Spinal cord (tissue), 10 donors: ENCODE data around the gene TAX1BP1. TPM values are rescaled to one million over a fixed set of nuclear protein-coding genes. Genes with fewer than 3 reads are reported as not detected.
"Not testable (repeated sequence)": the region's sequence is repeated elsewhere in the genome, so short reads cannot be mapped to it uniquely, and the experiment has no call there.

ENCODE experiments used
- DNase-seq, 6 donors: peaks; one replicate each; pipeline versions ENCODE4 v3.0.0 to v3.0.0-alpha.2; 2013 to 2015; ENCODE audit warnings: low spot score in 6 of 6, low read depth in 4 of 6
- H3K27ac ChIP-seq: one replicate; pipeline ENCODE4 v1.5.1; 2013; ENCODE audit warnings: low read depth, low read length, control low read depth
- H3K27me3 ChIP-seq: one replicate; pipeline ENCODE4 v1.6.1; 2013; ENCODE audit warnings: low read length; ENCODE audit not compliant: control insufficient read depth, insufficient read depth
- H3K36me3 ChIP-seq: one replicate; pipeline ENCODE4 v1.6.1; 2013; ENCODE audit warnings: low read length; ENCODE audit not compliant: control insufficient read depth, insufficient read depth
- H3K4me1 ChIP-seq: one replicate; pipeline ENCODE4 v1.6.1; 2013; ENCODE audit warnings: low read length; ENCODE audit not compliant: control insufficient read depth, insufficient read depth
- H3K4me3 ChIP-seq: one replicate; pipeline ENCODE4 v1.5.1; 2013; ENCODE audit warnings: low read depth, low read length, control low read depth
- H3K9me3 ChIP-seq: one replicate; pipeline ENCODE4 v1.6.1; 2013; ENCODE audit warnings: low read length; ENCODE audit not compliant: control insufficient read depth, insufficient read depth
- WGBS: methylation state at CpG from one replicate; pipeline ENCODE4 v1.1.5; 2013; ENCODE audit warnings: missing lambda C conversion rate; ENCODE audit not compliant: insufficient coverage; 5-methylcytosine and 5-hydroxymethylcytosine counted together
- polyA plus RNA-seq, 2 donors: library from polyadenylated mRNA; unstranded; fragments of 120-200 nt; gene quantifications; one replicate each; pipeline ENCODE4 v1.2.1, GENCODE V29; 2013; ENCODE audit not compliant: insufficient read length in 2 of 2
- total RNA-seq, 2 donors: library from RNA; depleted of rRNA in 1 of 2; stranded (reverse); fragments of 120-200 nt in 1 of 2; fragments of >200 nt in 1 of 2; gene quantifications; one replicate each; pipeline versions ENCODE4 v1.2.3 to v1.2.4, GENCODE V29; 2013 to 2014
- donor health status: healthy.

The TAX1BP1 gene
- total and polyA plus RNA-seq, 4 donors = 91.2 to 119 (median 107) TPM

- Histone ChIP-seq H3K27me3 (no peaks in the 10 kb centered on the region), H3K27ac (no peak overlapping the region), H3K4me1 (no peaks in the 10 kb centered on the region), H3K4me3 (no peak overlapping the region), H3K9me3 (no peaks in the 10 kb centered on the region), H3K36me3 (no peaks in the 10 kb centered on the region)
- 100% methylated on average over 1 of the region's 2 CpGs for WGBS
- DNase-seq = no peak
These were observed 4.1 kb upstream of the TAX1BP1 start for GRCh38 chr7:27735831-27736230.

GRCh38 chr7:27737178-27737577 lies 2.8 kb upstream of the TAX1BP1 start:
- no peak for DNase-seq
- Histone ChIP-seq H3K4me3 (no peak overlapping the region), H3K27ac (no peak overlapping the region), H3K9me3 (no peaks in the 10 kb centered on the region), H3K4me1 (peaks cover 3% of the 10 kb centered on the region), H3K36me3 (no peaks in the 10 kb centered on the region), H3K27me3 (no peaks in the 10 kb centered on the region)
- WGBS = 100% methylated on average over 1 of the region's 2 CpGs

- no peak for DNase-seq
- H3K27me3 ChIP-seq = no peaks in the 10 kb centered on the region
- H3K4me1 ChIP-seq = peaks cover 3% of the 10 kb centered on the region
- WGBS = 100% methylated on average over 1 of the region's 2 CpGs
- no peak overlapping the region for H3K4me3 ChIP-seq
- no peaks in the 10 kb centered on the region for H3K9me3 ChIP-seq
- no peaks in the 10 kb centered on the region for H3K36me3 ChIP-seq
- no peak overlapping the region for H3K27ac ChIP-seq
These were observed 2.3 kb upstream of the TAX1BP1 start for GRCh38 chr7:27737616-27738015.

GRCh38 chr7:27739301-27739908 lies 557 bp upstream of the TAX1BP1 start:
- DNase-seq = peak in 1 of 6 donors; percentile 26
- Histone ChIP-seq H3K27ac (peak overlapping the region; percentile 95), H3K4me3 (peak overlapping the region; percentile 76), H3K9me3 (no peaks in the 10 kb centered on the region), H3K27me3 (no peaks in the 10 kb centered on the region), H3K36me3 (no peaks in the 10 kb centered on the region), H3K4me1 (peaks cover 3% of the 10 kb centered on the region)
- WGBS = 2% methylated on average over 8 of the region's 17 CpGs

- under 1% methylated on average over 37 of the region's 49 CpGs for WGBS
- peak overlapping the region; percentile 95 for H3K27ac ChIP-seq
- no peaks in the 10 kb centered on the region for H3K27me3 ChIP-seq
- H3K9me3 ChIP-seq = no peaks in the 10 kb centered on the region
- H3K4me1 ChIP-seq = peaks cover 3% of the 10 kb centered on the region
- no peaks in the 10 kb centered on the region for H3K36me3 ChIP-seq
- DNase-seq = peak in 5 of 6 donors; percentile 40 to 85 (median 46)
- H3K4me3 ChIP-seq = peak overlapping the region; percentile 76
These were observed 606 bp downstream of the TAX1BP1 start for GRCh38 chr7:27740449-27741086.

- not testable (repeated sequence) for H3K36me3 ChIP-seq, H3K27me3 ChIP-seq, H3K4me3 ChIP-seq, H3K4me1 ChIP-seq, H3K27ac ChIP-seq, DNase-seq, H3K9me3 ChIP-seq
- WGBS = 100% methylated on average over 1 of the region's 11 CpGs
These were observed 2.2 kb downstream of the TAX1BP1 start for GRCh38 chr7:27742091-27742710.

GRCh38 chr7:27745064-27745583 lies 5.2 kb downstream of the TAX1BP1 start:
- Histone ChIP-seq H3K36me3 (peaks cover 4% of the 10 kb centered on the region), H3K4me3 (no peak overlapping the region), H3K27ac (no peak overlapping the region), H3K4me1 (peaks cover 3% of the 10 kb centered on the region), H3K9me3 (no peaks in the 10 kb centered on the region), H3K27me3 (no peaks in the 10 kb centered on the region)
- peak in 3 of 6 donors; percentile 31 to 83 (median 63) for DNase-seq
- WGBS = no CpG with 5 or more reads among the region's 2 CpGs

GRCh38 chr7:27746486-27746885 lies 6.5 kb downstream of the TAX1BP1 start:
- peaks cover 8% of the 10 kb centered on the region for H3K36me3 ChIP-seq
- H3K4me3 ChIP-seq = no peak overlapping the region
- H3K27me3 ChIP-seq = no peaks in the 10 kb centered on the region
- H3K4me1 ChIP-seq = peaks cover under 1% of the 10 kb centered on the region
- H3K9me3 ChIP-seq = no peaks in the 10 kb centered on the region
- no peak for DNase-seq
- no peak overlapping the region for H3K27ac ChIP-seq

- no peaks in the 10 kb centered on the region for H3K9me3 ChIP-seq
- no peak overlapping the region for H3K27ac ChIP-seq
- no peaks in the 10 kb centered on the region for H3K4me1 ChIP-seq
- H3K27me3 ChIP-seq = no peaks in the 10 kb centered on the region
- H3K36me3 ChIP-seq = peaks cover 8% of the 10 kb centered on the region
- WGBS = no CpG with 5 or more reads among the region's 1 CpG
- no peak overlapping the region for H3K4me3 ChIP-seq
- no peak for DNase-seq
These were observed 7.0 kb downstream of the TAX1BP1 start for GRCh38 chr7:27746978-27747377.
